HCT116 (cell line): ENCODE data around the gene LMX1A.

ENCODE experiments used
- CTCF ChIP-seq, 3 experiments: fragments of 200-600 bp in 1 of 3; sonication (generic) in 1 of 3; IDR thresholded peaks in 2 of 3; conservative IDR thresholded peaks in 1 of 3; 2 replicates each; pipeline ENCODE4 v1.5.1; 2012 to 2017; ENCODE audit warnings: low read depth in 2 of 3, low read length in 2 of 3, antibody characterized with exemption in 1 of 3, borderline replicate concordance in 1 of 3, control low read depth in 1 of 3, mild to moderate bottlenecking in 1 of 3, mixed read lengths in 1 of 3, mixed run types in 1 of 3, moderate library complexity in 1 of 3; ENCODE audit not compliant: insufficient read depth in 1 of 3
- ELF1 ChIP-seq: IDR thresholded peaks from 2 replicates; pipeline ENCODE4 v1.6.1; 2012; ENCODE audit warnings: low read depth, borderline replicate concordance
- EZH2 ChIP-seq: fragments of 200-600 bp; sonication (generic); IDR thresholded peaks from 2 replicates; pipeline ENCODE4 v1.6.1; 2017; ENCODE audit warnings: antibody characterized with exemption, mixed run types
- POLR2A ChIP-seq: IDR thresholded peaks from 2 replicates; pipeline ENCODE4 v1.7.0; 2011; ENCODE audit warnings: borderline replicate concordance; ENCODE audit not compliant: insufficient read depth, insufficient read length; ENCODE audit errors: extremely low read depth
- RAD21 ChIP-seq: IDR thresholded peaks from 2 replicates; pipeline ENCODE4 v1.6.1; 2012; ENCODE audit warnings: low read depth, mild to moderate bottlenecking
- YY1 ChIP-seq: IDR thresholded peaks from 2 replicates; pipeline ENCODE4 v1.6.1; 2011; ENCODE audit warnings: low read length, low read depth, moderate library complexity, mild to moderate bottlenecking; ENCODE audit not compliant: insufficient replicate concordance; ENCODE audit errors: extremely low read depth

- TF ChIP-seq CTCF (IDR thresholded peaks at IDR 0.05 in 2 of 3, conservative IDR thresholded peaks at IDR 0.05 in 1 of 3; ENCODE audit: borderline replicate concordance in 1 of 3, insufficient read depth in 1 of 3, low read depth in 2 of 3, low read length in 2 of 3), result no peak
- TF ChIP-seq ELF1, result no peak
- TF ChIP-seq YY1, result no peak
- no peak for TF ChIP-seq POLR2A
- TF ChIP-seq RAD21, result no peak
- no peak for TF ChIP-seq EZH2
These were observed 121.2 kb downstream of the LMX1A start for GRCh38 chr1:165235155-165235776.
